NCI-H1092 (cell line): Measurements from ENCODE around the gene RNF208.
A peak's percentile ranks its signal among the peaks of the same experiment; 100 is the strongest.
"Not testable (repeated sequence)": the region's sequence is repeated elsewhere in the genome, so short reads cannot be mapped to it uniquely, and the experiment has no call there.

Experiments used
- DNase-seq: peaks from one replicate; lab custom pipeline; 2025; lab: John Stamatoyannopoulos, UW

RNF208 gene

DNA sequence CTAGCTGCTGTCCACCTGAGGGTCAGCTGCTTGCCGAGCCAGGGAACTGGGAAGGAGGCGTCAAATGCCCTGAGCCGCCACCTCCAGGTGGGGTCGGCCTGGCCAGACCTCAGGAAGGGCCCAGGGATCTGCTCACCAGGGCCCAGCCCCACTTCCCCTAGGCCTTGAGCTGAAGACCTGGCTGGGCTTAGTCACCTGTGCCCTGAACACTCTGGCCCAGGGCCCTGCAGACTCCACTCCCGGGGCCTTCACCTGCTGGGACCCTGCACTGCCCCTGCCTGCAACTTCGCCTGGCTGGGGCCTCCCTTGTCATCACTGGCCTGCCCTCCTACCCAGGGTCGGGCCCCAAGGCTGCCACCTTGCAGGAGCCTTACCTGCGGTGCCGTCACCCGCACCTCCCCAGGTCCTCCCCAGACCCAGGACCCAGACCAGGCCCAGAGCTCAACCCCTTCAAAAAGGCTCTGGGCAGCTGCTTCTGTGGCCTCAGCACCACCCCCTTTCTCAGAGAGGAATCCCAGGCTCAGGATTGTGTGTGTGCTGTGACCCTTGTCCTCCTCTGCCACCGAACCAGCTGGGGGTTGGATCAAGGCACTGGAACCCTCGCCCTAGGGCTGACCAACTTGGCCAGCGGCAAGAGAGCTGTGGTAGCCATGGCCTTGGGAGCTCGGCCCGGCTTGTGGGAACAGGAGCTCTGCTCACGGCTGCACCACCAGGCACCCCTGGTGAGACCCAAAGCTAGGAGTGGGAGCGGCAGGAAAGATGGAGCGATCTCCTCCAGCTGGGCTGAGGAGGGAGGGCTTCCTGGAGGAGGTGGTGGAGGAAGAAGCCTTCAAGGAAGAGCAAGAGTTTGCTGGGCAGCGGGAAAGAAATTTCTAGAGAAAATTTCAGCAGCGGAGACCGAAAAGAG is 31.9 kb upstream of the RNF208 start:
- DNase-seq: no peak

DNA sequence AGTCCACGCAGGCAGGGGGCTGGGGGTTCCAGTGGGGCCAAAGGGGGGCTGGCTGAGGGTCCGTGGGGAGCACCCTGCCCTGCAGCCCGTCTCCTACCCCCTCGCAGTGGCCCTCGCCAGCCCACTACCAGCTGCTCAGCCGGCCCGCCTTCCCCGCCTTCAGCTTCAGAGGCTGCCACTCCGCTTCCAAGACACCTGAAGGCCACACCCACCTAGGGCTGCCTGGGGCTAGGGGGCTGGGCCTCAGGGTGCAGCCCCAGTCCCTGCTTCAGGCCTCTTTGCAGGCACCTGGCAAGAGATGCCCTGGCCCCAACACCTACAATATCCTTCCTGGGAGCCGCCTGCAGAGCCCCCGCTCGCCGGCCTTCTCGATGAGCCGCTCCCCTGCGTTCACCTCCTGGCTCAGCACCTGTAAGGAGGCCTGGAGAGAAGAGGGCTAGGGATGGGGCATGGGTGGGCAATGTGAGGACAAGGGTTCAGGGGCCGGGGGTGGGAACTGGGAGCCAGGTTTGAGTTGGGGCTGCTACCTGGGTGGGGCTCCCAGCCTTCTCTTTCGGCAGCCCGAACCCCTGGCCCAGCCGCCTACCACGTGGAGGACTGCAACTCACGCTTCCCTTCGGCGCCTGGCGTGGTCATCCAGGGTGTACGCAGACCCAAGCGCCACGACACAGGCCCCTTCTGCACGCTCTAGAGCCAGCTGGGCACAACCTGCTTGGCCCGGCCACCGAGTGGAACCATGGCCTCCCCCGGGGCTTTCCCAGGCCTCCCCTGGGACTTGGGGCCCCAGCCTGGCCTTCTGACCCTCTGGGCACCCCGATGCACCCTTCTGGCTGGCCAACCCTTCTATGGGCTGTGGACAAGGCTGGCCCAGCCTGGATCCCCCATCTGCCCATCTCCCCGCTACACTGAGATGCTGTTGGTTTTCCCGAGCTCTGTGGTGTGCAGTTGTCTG is 30.8 kb upstream of the RNF208 start:
- no peak for DNase-seq

DNA sequence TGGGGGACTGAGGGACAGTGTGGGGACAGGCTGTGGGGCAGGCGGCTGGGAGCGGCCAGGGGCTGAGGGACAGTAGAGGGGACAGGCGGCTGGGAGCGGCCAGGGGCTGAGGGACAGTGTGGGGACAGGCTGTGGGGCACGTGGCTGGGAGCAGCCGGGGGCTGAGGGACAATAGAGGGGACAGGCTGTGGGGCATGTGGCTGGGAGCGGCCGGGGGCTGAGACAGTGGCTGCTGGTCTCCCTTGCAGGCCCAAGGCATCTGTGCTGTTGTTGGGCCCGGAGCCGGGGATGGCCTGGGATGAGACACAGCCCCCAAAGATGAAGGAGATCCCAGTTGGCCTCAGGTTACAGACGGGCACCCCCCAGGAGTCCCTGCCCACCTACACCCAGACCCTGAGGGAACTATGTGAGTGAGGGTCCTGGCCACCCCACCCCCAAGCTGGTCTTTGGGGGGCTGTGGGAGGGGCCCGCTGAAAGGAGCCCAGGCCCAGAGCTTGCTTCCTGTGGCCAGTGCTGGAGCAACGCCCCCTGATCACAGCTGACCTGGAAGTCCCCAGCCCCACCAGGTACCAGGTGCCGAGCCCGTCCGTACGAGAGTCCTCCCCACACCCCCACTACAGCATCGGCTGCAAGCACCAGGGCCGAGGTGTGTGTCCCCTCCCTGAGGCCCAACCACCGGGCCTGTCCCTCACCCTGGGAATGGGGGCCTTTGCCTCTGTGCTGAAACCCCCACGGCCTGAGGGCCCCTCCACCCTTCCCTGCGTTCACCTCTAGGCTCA is 29.6 kb upstream of the RNF208 start:
- DNase-seq: no peak

DNA sequence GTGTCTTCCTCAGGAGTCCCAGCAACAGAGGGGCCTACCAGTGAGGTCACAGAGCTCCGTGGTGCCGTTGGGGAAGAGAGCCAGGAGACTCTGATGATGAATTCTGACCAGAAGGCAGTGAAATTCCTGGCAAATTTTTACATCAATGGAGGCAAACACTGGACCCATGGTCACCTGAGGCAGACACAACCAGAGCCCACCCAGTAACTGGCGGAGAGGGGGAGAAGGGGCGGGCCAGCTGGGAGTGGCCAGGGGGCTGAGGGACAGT is 29.1 kb upstream of the RNF208 start, which contains the start of gene STPG3:
Gene STPG3 (plus strand): TSS at position 93 of the 268 bp plus-strand sequence. CDS start 1 bp downstream, at position 94.
- no peak for DNase-seq

DNA sequence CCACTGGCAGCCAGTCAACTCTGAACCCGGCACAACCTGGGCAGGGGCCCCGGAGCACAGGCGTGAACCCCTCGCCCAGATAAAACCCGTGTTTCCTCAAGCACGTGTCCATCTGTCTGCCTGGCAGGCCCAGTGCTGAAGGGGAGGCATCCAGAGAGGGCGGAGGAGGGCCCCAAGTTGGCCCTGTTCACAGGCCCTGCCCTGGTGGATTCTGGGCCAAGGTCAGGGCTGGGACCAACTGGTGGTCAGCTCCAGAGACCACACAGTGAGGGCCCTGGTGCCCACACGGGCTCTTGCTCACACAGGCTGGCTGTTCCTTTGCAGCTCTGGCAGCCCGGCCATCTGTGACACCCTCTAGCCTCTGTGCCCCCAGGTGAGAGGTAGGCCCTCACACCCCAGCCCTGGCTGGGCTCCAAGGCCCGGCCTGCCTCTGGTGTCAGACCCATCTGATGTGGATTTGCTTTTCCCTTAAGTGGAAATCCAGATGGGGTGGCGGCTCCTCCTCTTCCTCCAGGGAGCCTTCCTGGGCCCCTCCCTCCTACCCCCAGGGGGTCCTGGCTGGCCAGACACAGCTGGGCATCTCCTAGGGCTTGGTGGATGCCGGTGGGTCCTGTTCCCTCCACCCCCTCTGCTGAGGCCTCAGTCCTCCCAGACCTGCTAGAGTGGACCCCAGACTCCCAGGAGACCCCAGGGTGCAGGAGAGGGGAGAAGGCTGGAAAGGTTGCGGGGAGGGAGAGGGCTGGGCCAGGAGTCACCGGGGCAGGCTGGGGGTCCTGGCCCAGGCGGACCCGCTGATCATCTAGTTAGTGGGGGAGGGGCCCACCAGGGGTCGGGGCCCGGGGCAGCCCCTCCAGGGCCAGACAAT is 28.5 kb upstream of the RNF208 start:
- DNase-seq: no peak

DNA sequence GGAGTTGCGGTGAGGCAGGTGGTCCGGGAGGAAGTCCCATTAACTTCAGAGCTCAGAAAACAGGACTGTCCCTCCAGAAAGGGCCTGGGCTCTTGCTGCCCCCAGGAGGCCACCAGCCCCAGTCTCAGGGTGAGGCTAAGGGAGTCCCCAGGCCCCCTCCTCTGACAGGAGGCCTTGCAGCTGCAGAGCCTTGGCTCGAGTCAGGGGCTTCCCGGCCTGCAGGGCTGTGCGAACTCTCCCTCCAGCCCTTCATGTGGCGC is 25.8 kb upstream of the RNF208 start:
- no peak for DNase-seq

DNA sequence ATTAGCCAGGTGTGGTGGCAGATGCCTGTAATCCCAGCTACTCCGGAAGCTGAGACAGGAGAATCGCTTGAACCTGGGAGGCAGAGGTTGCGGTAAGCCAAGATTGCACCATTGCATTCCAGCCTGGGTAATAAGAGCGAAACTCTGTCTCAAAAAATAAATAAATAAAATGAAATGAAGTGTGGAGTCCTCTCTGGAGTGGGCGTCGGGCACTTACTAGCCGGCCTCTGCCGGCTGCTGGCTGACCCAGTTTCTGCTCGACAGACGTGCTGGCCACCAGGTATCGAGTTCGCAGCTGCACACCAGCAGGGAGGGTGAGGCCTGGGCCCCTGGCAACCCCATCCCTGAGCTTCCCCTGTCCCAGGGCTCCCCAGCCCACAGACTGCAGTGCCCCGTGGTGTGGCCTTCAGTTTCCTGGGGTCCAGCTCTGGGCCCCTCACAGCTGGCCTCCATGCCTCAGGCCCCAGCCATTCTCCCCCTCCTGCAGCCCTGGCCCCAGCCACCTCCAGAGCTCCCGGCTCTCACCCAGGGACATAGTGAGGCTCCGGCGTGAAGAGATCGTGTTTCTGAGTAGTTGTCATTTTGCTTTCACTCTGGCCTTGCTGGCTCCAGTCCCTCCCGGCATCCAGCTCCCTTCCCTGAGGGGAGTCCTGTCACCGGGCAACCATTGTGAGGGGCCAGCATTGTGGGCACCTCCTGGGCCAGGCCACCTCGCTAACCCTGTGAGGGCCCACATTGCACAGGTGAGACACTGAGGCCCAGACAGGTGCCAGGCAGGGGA is 25.3 kb upstream of the RNF208 start:
- peak; percentile 21 for DNase-seq

DNA sequence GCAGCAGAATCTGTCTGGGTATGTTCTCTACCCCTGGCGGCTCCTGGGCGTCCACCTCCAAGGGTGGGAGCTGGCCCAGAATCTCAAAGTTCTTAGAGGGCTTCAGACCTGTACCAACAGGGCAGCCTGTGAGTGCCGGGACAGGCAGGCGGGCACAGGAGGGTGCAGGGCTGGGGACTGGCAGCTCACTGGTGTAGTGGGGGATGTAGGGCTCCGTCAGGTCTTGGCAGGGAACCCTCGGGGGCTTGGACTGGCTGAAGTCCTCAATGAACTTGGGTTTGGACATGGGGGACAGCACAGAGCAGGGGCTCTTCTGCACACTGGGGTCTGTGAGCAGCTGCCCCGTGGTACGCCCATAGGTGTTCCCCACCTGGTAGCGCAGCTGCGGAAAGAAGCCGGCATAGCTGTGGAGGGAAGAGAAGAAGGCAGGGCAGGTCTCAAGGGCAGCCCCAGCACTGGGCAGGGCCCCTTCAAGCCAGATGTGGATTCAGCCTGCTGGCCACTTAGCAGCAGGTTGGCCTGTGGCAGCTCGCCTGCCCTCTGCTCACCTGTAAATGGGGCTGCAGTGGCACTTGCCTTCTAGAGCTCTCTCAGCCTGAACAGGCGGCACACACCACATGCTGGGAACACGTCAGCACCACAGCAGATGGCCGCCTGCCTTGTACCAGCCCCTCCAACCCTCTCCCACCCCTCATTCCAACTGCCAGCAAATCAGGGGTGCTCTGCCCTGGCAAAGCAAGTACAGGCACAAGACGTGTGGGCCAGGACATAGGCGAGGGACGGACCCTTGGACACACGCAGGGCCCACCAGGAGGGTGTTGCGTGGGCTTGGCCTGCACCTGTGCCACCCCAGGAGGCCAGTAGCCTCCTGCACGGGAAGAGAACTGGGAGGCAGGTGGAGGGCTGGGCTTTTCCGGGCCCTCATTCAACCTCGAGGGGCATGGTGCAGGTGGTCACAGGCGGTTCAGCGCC is 23.7 kb upstream of the RNF208 start:
- DNase-seq: no peak

DNA sequence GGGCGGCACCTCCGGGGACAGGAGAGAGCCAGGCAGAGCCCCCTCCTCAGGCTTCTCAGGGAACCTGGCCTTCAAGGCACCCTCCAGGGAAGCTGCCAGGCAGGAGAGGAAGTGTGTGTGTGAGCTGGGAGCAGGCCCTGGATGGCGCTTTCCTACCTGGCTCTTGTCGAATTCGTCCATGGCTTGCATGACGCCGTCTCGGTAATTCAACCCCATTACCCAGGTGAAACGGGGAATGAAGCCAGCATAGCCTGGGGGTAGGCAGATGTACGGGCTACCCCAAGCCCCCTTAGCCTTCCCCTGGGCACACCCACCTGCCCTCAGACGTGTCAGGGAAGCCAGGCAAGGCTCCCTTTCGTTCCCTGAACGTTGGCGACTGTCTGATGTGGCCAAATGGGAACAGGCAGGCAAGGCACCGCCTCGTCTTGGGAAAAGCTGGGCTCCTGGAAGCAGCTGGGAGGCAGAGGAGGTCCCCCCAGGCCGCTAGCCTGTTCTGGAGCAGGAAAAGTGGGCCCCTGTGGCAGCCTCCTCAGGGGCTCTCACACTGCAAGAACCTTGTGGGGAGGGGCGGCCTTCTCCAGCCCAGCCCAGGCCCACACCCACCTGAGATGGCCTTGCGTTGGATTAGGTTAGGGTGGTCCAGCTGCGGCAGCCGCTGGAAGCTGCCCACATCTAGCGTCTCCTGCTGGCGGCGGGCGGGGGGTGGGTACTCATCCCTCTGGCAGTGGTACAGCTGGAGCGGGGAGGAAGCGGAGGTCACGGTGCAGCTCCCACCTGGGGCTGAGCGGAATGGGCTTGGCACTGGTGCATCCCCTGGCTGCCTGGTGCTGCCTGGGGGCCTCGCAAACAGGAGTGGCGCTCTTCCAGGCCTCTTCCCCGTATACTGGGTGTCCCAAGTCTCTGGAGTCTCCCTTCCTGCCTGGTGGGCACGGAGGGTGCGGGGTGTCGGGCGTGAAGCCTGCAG is 22.7 kb upstream of the RNF208 start:
- no peak for DNase-seq

DNA sequence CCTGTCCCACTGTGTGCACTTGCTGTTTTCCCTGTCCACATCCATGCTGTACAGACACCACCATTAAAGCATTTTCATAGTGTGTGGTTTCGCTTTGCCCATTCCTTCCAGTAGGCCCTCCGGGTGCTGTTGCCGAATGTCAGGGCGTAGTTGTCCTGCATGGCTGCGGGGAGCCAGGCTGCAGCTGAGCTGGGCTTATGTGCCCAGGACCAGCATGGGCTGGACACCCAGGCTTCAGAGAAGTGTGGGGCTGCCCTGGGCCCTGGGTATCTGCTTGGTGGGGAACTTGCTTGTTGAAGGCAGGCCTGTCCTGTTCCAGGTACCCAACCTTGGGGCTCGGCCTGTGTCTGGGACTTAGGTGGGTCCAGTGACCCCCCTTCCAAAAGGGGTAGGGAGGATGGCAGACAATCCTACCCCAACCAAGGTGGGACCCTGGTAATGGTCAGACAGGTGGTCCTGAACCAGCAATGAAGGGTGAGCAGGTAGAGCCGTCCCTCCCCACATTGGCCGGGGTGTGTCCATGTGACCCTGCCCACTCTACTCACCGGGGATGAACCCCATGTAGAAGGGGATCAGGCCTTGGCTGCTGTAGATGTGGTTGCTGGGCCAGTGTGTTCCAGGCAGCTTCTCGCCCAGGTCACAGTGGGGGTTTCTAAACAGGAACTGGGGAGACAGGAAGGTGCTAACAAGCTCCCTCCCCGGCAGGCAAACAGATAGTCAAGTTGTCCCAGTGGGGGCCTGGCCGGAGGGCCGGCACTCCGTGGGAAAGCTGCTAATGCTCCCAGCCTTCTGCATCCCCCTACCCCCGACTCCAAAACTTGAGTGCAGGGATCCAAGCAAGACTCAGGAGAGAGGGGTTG is 21.8 kb upstream of the RNF208 start:
- no peak for DNase-seq

DNA sequence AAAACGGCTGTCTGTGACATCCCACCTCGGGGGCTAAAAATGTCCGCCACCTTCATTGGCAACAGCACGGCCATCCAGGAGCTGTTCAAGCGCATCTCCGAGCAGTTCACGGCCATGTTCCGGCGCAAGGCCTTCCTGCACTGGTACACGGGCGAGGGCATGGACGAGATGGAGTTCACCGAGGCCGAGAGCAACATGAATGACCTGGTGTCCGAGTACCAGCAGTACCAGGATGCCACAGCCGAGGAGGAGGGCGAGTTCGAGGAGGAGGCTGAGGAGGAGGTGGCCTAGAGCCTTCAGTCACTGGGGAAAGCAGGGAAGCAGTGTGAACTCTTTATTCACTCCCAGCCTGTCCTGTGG is 21.2 kb upstream of the RNF208 start:
- not testable (repeated sequence) for DNase-seq

DNA sequence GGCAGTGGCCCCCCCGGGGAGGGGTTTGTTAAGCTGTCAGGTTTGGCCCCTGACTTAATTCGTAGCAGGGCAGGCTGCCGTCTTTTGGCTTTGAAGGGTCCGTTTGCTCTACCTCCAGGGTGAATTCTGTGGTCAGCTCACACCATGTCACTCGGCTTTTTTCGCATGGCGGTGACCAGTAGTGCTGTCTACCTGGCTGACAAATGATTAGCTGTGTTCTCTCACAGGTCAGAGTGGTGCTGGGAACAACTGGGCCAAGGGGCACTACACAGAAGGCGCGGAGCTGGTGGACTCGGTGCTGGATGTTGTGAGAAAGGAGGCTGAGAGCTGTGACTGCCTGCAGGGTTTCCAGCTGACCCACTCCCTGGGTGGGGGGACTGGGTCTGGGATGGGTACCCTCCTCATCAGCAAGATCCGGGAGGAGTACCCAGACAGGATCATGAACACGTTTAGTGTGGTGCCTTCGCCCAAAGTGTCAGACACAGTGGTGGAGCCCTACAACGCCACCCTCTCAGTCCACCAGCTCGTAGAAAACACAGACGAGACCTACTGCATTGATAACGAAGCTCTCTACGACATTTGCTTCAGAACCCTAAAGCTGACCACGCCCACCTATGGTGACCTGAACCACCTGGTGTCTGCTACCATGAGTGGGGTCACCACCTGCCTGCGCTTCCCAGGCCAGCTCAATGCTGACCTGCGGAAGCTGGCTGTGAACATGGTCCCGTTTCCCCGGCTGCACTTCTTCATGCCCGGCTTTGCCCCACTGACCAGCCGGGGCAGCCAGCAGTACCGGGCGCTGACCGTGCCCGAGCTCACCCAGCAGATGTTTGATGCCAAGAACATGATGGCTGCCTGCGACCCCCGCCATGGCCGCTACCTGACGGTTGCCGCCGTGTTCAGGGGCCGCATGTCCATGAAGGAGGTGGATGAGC is 20.5 kb upstream of the RNF208 start:
- DNase-seq: no peak

DNA sequence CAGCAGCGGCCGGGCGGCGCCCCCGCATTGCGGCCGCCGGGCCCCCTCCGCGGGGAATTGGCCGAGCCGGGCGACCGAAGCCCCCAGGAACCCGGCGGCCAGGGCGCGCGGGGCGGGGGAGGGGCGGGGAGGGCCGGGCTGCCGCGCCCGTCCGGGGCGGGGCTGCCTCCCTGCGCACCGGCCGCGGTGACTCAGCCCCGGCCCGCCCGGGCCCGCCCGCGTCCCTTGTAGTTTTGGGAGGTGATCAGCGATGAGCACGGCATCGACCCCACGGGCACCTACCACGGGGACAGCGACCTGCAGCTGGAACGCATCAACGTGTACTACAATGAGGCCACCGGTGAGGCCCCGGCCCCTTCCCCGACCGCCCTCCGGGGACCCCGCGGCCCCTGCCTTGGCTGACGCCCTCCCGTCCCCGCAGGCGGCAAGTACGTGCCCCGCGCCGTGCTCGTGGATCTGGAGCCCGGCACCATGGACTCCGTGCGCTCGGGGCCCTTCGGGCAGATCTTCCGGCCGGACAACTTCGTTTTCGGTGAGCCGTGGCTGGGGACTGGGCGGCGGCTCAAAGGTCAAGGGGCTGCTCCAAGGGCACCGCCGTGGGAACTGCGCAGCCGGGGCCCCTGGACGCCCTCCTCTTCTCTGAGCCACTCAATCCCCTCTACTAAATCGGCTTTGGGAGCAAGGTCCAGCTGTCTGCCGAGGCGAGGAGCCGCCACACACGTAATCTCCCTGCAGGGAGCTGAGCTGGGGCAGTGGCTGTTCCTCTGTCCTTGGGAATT is 19.6 kb upstream of the RNF208 start:
- no peak for DNase-seq

DNA sequence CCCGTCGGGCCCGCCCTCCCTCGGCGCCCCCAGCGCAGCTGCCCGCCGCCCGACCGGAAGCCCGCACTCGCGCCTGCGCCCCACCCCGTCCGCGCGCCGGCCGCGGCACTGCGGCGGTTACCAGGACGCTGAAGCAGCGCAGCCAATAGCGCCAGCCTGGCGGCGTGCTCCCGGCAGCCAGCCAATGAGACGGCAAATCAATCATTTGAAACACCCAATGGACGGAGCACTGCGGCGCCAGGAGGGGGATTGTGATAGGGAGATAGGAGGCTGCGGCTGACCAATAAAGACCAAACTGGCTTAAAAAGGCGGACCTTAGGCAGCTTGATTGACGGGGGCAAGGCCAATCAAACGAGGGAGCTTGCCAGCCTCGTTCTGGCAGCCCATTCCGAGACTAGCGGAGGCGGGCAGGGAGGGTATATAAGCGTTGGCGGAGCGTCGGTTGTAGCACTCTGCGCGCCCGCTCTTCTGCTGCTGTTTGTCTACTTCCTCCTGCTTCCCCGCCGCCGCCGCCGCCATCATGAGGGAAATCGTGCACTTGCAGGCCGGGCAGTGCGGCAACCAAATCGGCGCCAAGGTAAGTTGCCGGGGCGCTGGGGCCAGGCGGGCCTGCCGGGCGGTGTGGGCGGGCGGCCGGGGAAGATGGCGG is 18.9 kb upstream of the RNF208 start, which contains the start of gene TUBB4B:
Gene TUBB4B (plus strand): TSS at position 447 of the 649 bp plus-strand sequence. CDS start 74 bp downstream, at position 521.
- peak; percentile 99 for DNase-seq

DNA sequence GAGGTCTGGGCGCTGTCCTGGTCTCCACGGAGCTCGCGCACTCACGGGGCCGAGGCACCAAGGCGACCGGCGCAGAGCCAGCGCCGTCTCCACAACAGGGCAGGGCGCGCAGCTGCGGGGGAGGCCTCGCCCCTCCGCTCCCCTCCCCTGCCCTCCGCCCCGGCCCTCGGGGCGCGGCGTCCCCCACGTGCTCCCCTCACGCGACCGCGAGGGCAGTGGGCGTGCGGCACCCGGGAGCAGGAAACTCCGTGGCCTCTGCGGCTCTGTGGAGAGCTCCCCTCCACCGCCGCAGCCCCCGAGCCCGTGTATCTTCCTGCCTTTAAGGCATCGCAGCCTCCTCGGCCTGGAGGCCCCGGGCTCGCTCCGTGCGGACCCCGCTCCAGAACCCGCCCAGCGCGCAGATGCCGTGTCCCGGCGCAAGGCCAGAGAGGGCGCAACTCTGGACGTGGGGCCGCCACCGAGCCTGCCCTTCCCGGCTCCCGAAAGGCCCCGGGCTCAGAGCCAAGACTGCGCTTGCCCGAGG is 18.3 kb upstream of the RNF208 start:
- peak; percentile 71 for DNase-seq
